HepG2 (cell line): ENCODE measurements around the gene DNAJC30. TPM values are rescaled to one million over a fixed set of nuclear protein-coding genes. Genes with fewer than 3 reads are reported as not detected.

ENCODE experiments used
- ARID4A ChIP-seq: sonication (generic); formaldehyde crosslinking; IDR thresholded peaks from 2 replicates; pipeline ENCODE4 v1.5.0; 2020; ENCODE audit warnings: mild to moderate bottlenecking, missing genetic modification reagents, borderline replicate concordance
- ATF7-NPFF ChIP-seq: sonication (generic); formaldehyde crosslinking; IDR thresholded peaks from 2 replicates; pipeline ENCODE4 v1.8.1; 2023; ENCODE audit warnings: mild to moderate bottlenecking, low read depth, missing genetic modification reagents, moderate library complexity
- ELF3 ChIP-seq: IDR thresholded peaks from 2 replicates; pipeline ENCODE4 v1.6.1; 2016; ENCODE audit warnings: missing genetic modification reagents, missing compliant biosample characterization
- FOXJ3 ChIP-seq: sonication (generic); formaldehyde crosslinking; IDR thresholded peaks from 2 replicates; pipeline ENCODE4 v1.4.0; 2020; ENCODE audit warnings: missing genetic modification reagents, mild to moderate bottlenecking, borderline replicate concordance
- HNRNPLL ChIP-seq: fragments of 200-400 bp; formaldehyde crosslinking; IDR thresholded peaks from 2 replicates; pipeline ENCODE4 v1.6.1; 2017; ENCODE audit warnings: mild to moderate bottlenecking, low read depth, low read length; ENCODE audit not compliant: poor library complexity, severe bottlenecking
- HNRNPUL1 ChIP-seq: fragments of 200-400 bp; formaldehyde crosslinking; IDR thresholded peaks from 2 replicates; pipeline ENCODE4 v1.6.1; 2017; ENCODE audit warnings: low read depth, mild to moderate bottlenecking, low read length, moderate library complexity
- HOXA5 ChIP-seq: sonication (generic); formaldehyde crosslinking; IDR thresholded peaks from 2 replicates; pipeline ENCODE4 v1.4.0; 2020; ENCODE audit warnings: missing genetic modification reagents
- MLX ChIP-seq: IDR thresholded peaks from 2 replicates; pipeline ENCODE4 v1.6.1; 2016
- NFKB2 ChIP-seq: sonication (generic); formaldehyde crosslinking; IDR thresholded peaks from 2 replicates; pipeline ENCODE4 v1.4.0; 2020; ENCODE audit warnings: missing genetic modification reagents, borderline replicate concordance
- PAX8 ChIP-seq: sonication (generic); formaldehyde crosslinking; IDR thresholded peaks from 2 replicates; pipeline ENCODE4 v1.8.0; 2022; ENCODE audit warnings: mild to moderate bottlenecking, missing genetic modification reagents, borderline replicate concordance
- PTBP1 ChIP-seq: fragments of 200-400 bp; formaldehyde crosslinking; IDR thresholded peaks from 2 replicates; pipeline ENCODE4 v1.6.1; 2018; ENCODE audit warnings: low read length, low read depth; ENCODE audit not compliant: poor library complexity, severe bottlenecking
- RARG ChIP-seq: sonication (generic); formaldehyde crosslinking; IDR thresholded peaks from 2 replicates; pipeline ENCODE4 v1.4.0; 2020; ENCODE audit warnings: low read depth, mild to moderate bottlenecking, missing genetic modification reagents
- SOX5 ChIP-seq: IDR thresholded peaks from 2 replicates; pipeline ENCODE4 v1.6.1; 2016; ENCODE audit warnings: borderline replicate concordance
- SP5 ChIP-seq: IDR thresholded peaks from 2 replicates; pipeline ENCODE4 v1.6.1; 2016; ENCODE audit warnings: low read depth, borderline replicate concordance
- STAG1 ChIP-seq: sonication (generic); formaldehyde crosslinking; IDR thresholded peaks from 2 replicates; pipeline ENCODE4 v1.4.0; 2020; ENCODE audit warnings: missing genetic modification reagents
- ZBTB7B ChIP-seq: sonication (generic); formaldehyde crosslinking; IDR thresholded peaks from 2 replicates; pipeline ENCODE4 v1.4.0; 2020; ENCODE audit warnings: missing genetic modification reagents
- ZMYM4 ChIP-seq: sonication (generic); formaldehyde crosslinking; IDR thresholded peaks from 2 replicates; pipeline ENCODE4 v1.8.1; 2023; ENCODE audit warnings: mild to moderate bottlenecking, missing genetic modification reagents
- ZNF224 ChIP-seq: sonication (generic); formaldehyde crosslinking; IDR thresholded peaks from 2 replicates; pipeline ENCODE4 v1.5.0; 2020; ENCODE audit warnings: mild to moderate bottlenecking, missing genetic modification reagents
- ZNF724P ChIP-seq: sonication (generic); formaldehyde crosslinking; IDR thresholded peaks from 2 replicates; pipeline ENCODE4 v1.8.0; 2022; ENCODE audit warnings: missing genetic modification reagents, borderline replicate concordance
- ZNF777 ChIP-seq: sonication (generic); formaldehyde crosslinking; IDR thresholded peaks from 2 replicates; pipeline ENCODE4 v1.4.0; 2020; ENCODE audit warnings: missing genetic modification reagents
- polyA plus RNA-seq, 8 experiments: library from polyadenylated mRNA; depleted of rRNA in 3 of 8; stranded (reverse) in 7 of 8; unstranded in 1 of 8; fragments of >200 nt; fragmentation: Illumina TruSeq in 4 of 8; extraction: Trizol in 4 of 8; gene quantifications; 2 replicates each; pipeline versions ENCODE4 v1.2.1 to v1.2.3, GENCODE V29; 2011 to 2016; ENCODE audit warnings: low read depth in 4 of 8, missing spikeins in 1 of 8, mixed read lengths in 1 of 8; ENCODE audit not compliant: insufficient read depth in 1 of 8
- total RNA-seq, 5 experiments: library from RNA; depleted of rRNA; stranded (reverse); fragments of >200 nt; fragmentation: Illumina TruSeq; extraction: Trizol; gene quantifications; 2 replicates each; pipeline ENCODE4 v1.2.3, GENCODE V29; 2016; ENCODE audit warnings: low read depth in 1 of 5
- TF ChIP-seq, protein P1 (sequence below): sonication (generic); formaldehyde crosslinking; IDR thresholded peaks from 2 replicates; pipeline ENCODE4 v1.8.1; 2023; ENCODE audit warnings: mild to moderate bottlenecking, missing genetic modification reagents
- TF ChIP-seq, protein P2 (sequence below): sonication (generic); formaldehyde crosslinking; IDR thresholded peaks from 2 replicates; pipeline ENCODE4 v1.8.0; 2022; ENCODE audit warnings: missing genetic modification reagents, mild to moderate bottlenecking, moderate library complexity, borderline replicate concordance

The DNAJC30 gene
- total and polyA plus RNA-seq, 2 of the 13 experiments (the other 11 are each of a cell fraction or from before 2014, with no cell fraction given): 3.3 to 3.8 TPM

- TF ChIP-seq, protein P1, sequence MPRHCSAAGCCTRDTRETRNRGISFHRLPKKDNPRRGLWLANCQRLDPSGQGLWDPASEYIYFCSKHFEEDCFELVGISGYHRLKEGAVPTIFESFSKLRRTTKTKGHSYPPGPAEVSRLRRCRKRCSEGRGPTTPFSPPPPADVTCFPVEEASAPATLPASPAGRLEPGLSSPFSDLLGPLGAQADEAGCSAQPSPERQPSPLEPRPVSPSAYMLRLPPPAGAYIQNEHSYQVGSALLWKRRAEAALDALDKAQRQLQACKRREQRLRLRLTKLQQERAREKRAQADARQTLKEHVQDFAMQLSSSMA (CRISPR knock-in tag): no peak
- TF ChIP-seq PTBP1: no peak
- no peak for TF ChIP-seq HNRNPUL1
- TF ChIP-seq NFKB2: no peak
- no peak; the same call in 1 of the 2 replicates for TF ChIP-seq ELF3 (CRISPR knock-in tag)
- peak; percentile 83; the same call in 1 of the 2 replicates for TF ChIP-seq ZNF724P (CRISPR knock-in tag)
- peak; percentile 63 for TF ChIP-seq ZMYM4
- TF ChIP-seq PAX8: no peak
- TF ChIP-seq, protein P2, sequence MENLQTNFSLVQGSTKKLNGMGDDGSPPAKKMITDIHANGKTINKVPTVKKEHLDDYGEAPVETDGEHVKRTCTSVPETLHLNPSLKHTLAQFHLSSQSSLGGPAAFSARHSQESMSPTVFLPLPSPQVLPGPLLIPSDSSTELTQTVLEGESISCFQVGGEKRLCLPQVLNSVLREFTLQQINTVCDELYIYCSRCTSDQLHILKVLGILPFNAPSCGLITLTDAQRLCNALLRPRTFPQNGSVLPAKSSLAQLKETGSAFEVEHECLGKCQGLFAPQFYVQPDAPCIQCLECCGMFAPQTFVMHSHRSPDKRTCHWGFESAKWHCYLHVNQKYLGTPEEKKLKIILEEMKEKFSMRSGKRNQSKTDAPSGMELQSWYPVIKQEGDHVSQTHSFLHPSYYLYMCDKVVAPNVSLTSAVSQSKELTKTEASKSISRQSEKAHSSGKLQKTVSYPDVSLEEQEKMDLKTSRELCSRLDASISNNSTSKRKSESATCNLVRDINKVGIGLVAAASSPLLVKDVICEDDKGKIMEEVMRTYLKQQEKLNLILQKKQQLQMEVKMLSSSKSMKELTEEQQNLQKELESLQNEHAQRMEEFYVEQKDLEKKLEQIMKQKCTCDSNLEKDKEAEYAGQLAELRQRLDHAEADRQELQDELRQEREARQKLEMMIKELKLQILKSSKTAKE (CRISPR knock-in tag): no peak
- TF ChIP-seq ATF7-NPFF (CRISPR knock-in tag): peak; percentile 41; the same call in 1 of the 2 replicates
- peak; percentile 55 for TF ChIP-seq HNRNPLL
- TF ChIP-seq FOXJ3 (CRISPR knock-in tag): 0 out of 2 replicates have a peak, but pooled peaks have one; percentile 21
- TF ChIP-seq RARG (CRISPR knock-in tag): no peak
- TF ChIP-seq ZBTB7B (CRISPR knock-in tag): 0 out of 2 replicates have a peak, but pooled peaks have one; percentile 43
- 0 out of 2 replicates have a peak, but pooled peaks have one; percentile 28 for TF ChIP-seq SP5 (CRISPR knock-in tag)
- no peak for TF ChIP-seq MLX
- no peak; the same call in 1 of the 2 replicates for TF ChIP-seq ZNF224 (CRISPR knock-in tag)
- TF ChIP-seq ARID4A (CRISPR knock-in tag): peak; percentile 87
- TF ChIP-seq SOX5 (CRISPR knock-in tag): no peak
- TF ChIP-seq STAG1 (CRISPR knock-in tag): 0 out of 2 replicates have a peak, but pooled peaks have one; percentile 2
- 0 out of 2 replicates have a peak, but pooled peaks have one; percentile 23 for TF ChIP-seq HOXA5 (CRISPR knock-in tag)
- TF ChIP-seq ZNF777 (CRISPR knock-in tag): peak; percentile 37; the same call in 1 of the 2 replicates
These were observed at the start of gene DNAJC30, which contains the start of gene BUD23 (continued) for GRCh38 chr7:73683056-73683787.
